ENCODE measurements around the gene CEPT1. TPM values are rescaled to one million over a fixed set of nuclear protein-coding genes. Genes with fewer than 3 reads are reported as not detected.

The CEPT1 gene
- total RNA-seq, 1 experiment from 2014 or later = 29.3 TPM

GRCh38 chr1:111232134-111232533, 92.1 kb downstream of the CEPT1 start:
- ChIA-PET CTCF (no interaction called here), POLR2A (no interaction called here)
- DNase-seq (ENCODE audit: low spot score) = no peak
- Mint-ChIP-seq H3K9me3 (peaks cover 31% of the 10 kb centered on the region), H3K4me1 (peaks cover 17% of the 10 kb centered on the region), H3K36me3 (no peaks in the 10 kb centered on the region), H3K27ac (no peak overlapping the region), H3K27me3 (ENCODE audit: low read depth) (peaks cover 4% of the 10 kb centered on the region), H3K4me3 (no peak overlapping the region)
- TF ChIP-seq ZNF232 (CRISPR knock-in tag; IDR thresholded peaks at IDR 0.05) (no peak), EMX1 (CRISPR knock-in tag; IDR thresholded peaks at IDR 0.05) (no peak), PRDM15 (CRISPR knock-in tag; IDR thresholded peaks at IDR 0.05) (no peak)
- ATAC-seq = no peak

GRCh38 chr1:111234258-111234657, 94.2 kb downstream of the CEPT1 start:
- POLR2A ChIA-PET = no interaction called here
- peaks cover 42% of the 10 kb centered on the region for H3K9me3 Mint-ChIP-seq
- ATAC-seq (no peak), DNase-seq (ENCODE audit: low spot score) (no peak)
- H3K4me1 Mint-ChIP-seq = peaks cover 27% of the 10 kb centered on the region
- no peak for TF ChIP-seq CREB1 (CRISPR knock-in tag; IDR thresholded peaks at IDR 0.05)
- TF ChIP-seq TP53 (CRISPR knock-in tag; IDR thresholded peaks at IDR 0.05) = no peak
- no peak for TF ChIP-seq E2F4 (CRISPR knock-in tag; IDR thresholded peaks at IDR 0.05; ENCODE audit: borderline replicate concordance, low read depth)
- TF ChIP-seq MAX (CRISPR knock-in tag; IDR thresholded peaks at IDR 0.05) = no peak
- no peak for TF ChIP-seq SMAD4 (CRISPR knock-in tag; IDR thresholded peaks at IDR 0.05)
- TF ChIP-seq SP1 (CRISPR knock-in tag; conservative IDR thresholded peaks at IDR 0.05) = no peak
- TF ChIP-seq ZNF138 (CRISPR knock-in tag; conservative IDR thresholded peaks at IDR 0.05) = no peak
- no peak for TF ChIP-seq HMGA2 (CRISPR knock-in tag; IDR thresholded peaks at IDR 0.05)
- TF ChIP-seq ZNF423 (CRISPR knock-in tag; IDR thresholded peaks at IDR 0.05) = no peak
- TF ChIP-seq JUN (CRISPR knock-in tag; IDR thresholded peaks at IDR 0.05) = no peak
- TF ChIP-seq NR3C1 (CRISPR knock-in tag; conservative IDR thresholded peaks at IDR 0.05; ENCODE audit: low read depth) = no peak
- no peak for TF ChIP-seq ZNF219 (CRISPR knock-in tag; IDR thresholded peaks at IDR 0.05; ENCODE audit: borderline replicate concordance)
- TF ChIP-seq USF1 (CRISPR knock-in tag; IDR thresholded peaks at IDR 0.05) = no peak
- TF ChIP-seq IRF2 (CRISPR knock-in tag; IDR thresholded peaks at IDR 0.05; ENCODE audit: borderline replicate concordance, low read depth) = no peak
- TF ChIP-seq SOX15 (CRISPR knock-in tag; IDR thresholded peaks at IDR 0.05) = no peak
- H3K4me3 Mint-ChIP-seq = no peak overlapping the region
- CTCF ChIA-PET = no interaction called here
- H3K27me3 Mint-ChIP-seq (ENCODE audit: low read depth) = peaks cover 4% of the 10 kb centered on the region; the same call in 1 of the 2 replicates
- H3K36me3 Mint-ChIP-seq = no peaks in the 10 kb centered on the region
- H3K27ac Mint-ChIP-seq = no peak overlapping the region

Other genes starting within 250 kb of the CEPT1 start
- 17.2 to 22.8 TPM (median 21.9 TPM) in 3 replicates for gene LRIF1, start 176.3 kb upstream of the CEPT1 start, total RNA-seq (2021)
- 34.3 to 43.8 TPM (median 37.7 TPM) in 3 replicates for gene DRAM2, start 130 bp upstream of the CEPT1 start, total RNA-seq (2021)
- gene DENND2D, start 60.4 kb downstream of the CEPT1 start, total RNA-seq (2021) = 2.1 to 2.9 TPM (median 2.2 TPM) in 3 replicates
- 0.41 to 0.61 TPM (median 0.41 TPM) in 3 replicates for gene CHI3L2, start 87.5 kb downstream of the CEPT1 start, total RNA-seq (2021)
- not detected in 3 replicates for gene CHIA, start 150.6 kb downstream of the CEPT1 start, total RNA-seq (2021)